H1 (cell line): Measurements from ENCODE around the gene MAFF. TPM values are rescaled to one million over a fixed set of nuclear protein-coding genes. Genes with fewer than 3 reads are reported as not detected.

Experiments
- ATF3 ChIP-seq: IDR thresholded peaks from 2 replicates; pipeline ENCODE4 v1.6.1; 2011; ENCODE audit warnings: low read depth, mild to moderate bottlenecking, low read length; ENCODE audit not compliant: insufficient read depth
- CHD7 ChIP-seq: fragments of 300-600 bp; sonication (generic); IDR thresholded peaks from 2 replicates; pipeline ENCODE4 v1.7.1; 2012; ENCODE audit warnings: low read length, moderate library complexity, mild to moderate bottlenecking, inconsistent platforms; ENCODE audit not compliant: insufficient replicate concordance
- HDAC2 ChIP-seq, 2 experiments: fragments of 300-600 bp in 1 of 2; sonication (generic) in 1 of 2; IDR thresholded peaks; 2 replicates each; pipeline ENCODE4 v1.6.1; 2011 to 2012; ENCODE audit warnings: low read depth in 2 of 2, low read length in 2 of 2, mild to moderate bottlenecking in 2 of 2, moderate library complexity in 2 of 2, borderline replicate concordance in 1 of 2, inconsistent platforms in 1 of 2
- SIRT6 ChIP-seq: IDR thresholded peaks from one replicate; pipeline ENCODE4 v1.7.1; 2012; ENCODE audit warnings: low read length, inconsistent platforms
- SP4 ChIP-seq: IDR thresholded peaks from 2 replicates; pipeline ENCODE4 v1.6.1; 2012; ENCODE audit warnings: low read length, inconsistent platforms
- TAF1 ChIP-seq: IDR thresholded peaks from 2 replicates; pipeline ENCODE4 v1.6.1; 2011; ENCODE audit warnings: mild to moderate bottlenecking, low read depth, low read length
- TCF12 ChIP-seq: IDR thresholded peaks from 2 replicates; pipeline ENCODE4 v1.6.1; 2011; ENCODE audit warnings: low read depth, mild to moderate bottlenecking, low read length
- YY1 ChIP-seq: IDR thresholded peaks from 2 replicates; pipeline ENCODE4 v1.6.1; 2011; ENCODE audit warnings: low read depth, mild to moderate bottlenecking, low read length
- polyA plus RNA-seq, 7 experiments: library from polyadenylated mRNA; depleted of rRNA in 3 of 7; stranded (reverse) in 5 of 7; unstranded in 2 of 7; fragments of >200 nt in 5 of 7; fragments of 200-250 nt in 2 of 7; gene quantifications; 1 replicate in 5 of 7; 2 replicates in 1 of 7; 4 replicates in 1 of 7; pipeline versions ENCODE4 v1.2.1 to v1.2.3, GENCODE V29; 2011 to 2013; ENCODE audit warnings: missing spikeins in 2 of 7, mixed read lengths in 2 of 7
- total RNA-seq: library from RNA; stranded (reverse); fragmentation: NEBNext Ultra II Directional; extraction: Animal tissue kit (Norgen Biotek cat#: 25700); gene quantifications from 2 replicates; pipeline ENCODE4 v1.2.1, GENCODE V29; 2021

MAFF gene
- total and polyA plus RNA-seq, 2 of the 8 experiments (the other 6 are each of a cell fraction or from before 2014, with no cell fraction given), result 1.5 to 6.3 TPM

GRCh38 chr22:38153821-38154562, 47.8 kb upstream of the MAFF start (continued):
- TF ChIP-seq CHD7 (no peak), TCF12 (no peak), SP4 (no peak), ATF3 (no peak), TAF1 (no peak), SIRT6 (no peak), YY1 (no peak), HDAC2 (IDR thresholded peaks at IDR 0.05; ENCODE audit: borderline replicate concordance in 1 of 2, low read depth in 2 of 2, low read length in 2 of 2) (no peak)
